HG03571 (cell line): Measurements from ENCODE around the gene CAPN7.

Experiments
- ATAC-seq: cut with Tn5 transposase; IDR thresholded peaks from one replicate; pipeline ENCODE4 v1.9.1; 2021; ENCODE audit not compliant: unreplicated experiment

The CAPN7 gene

GRCh38 chr3:15272426-15273196, 66.6 kb downstream of the CAPN7 start:
- no peak for ATAC-seq

- ATAC-seq: no peak
Measured at GRCh38 chr3:15273227-15273626, 67.2 kb downstream of the CAPN7 start.

GRCh38 chr3:15276028-15276724, 70.1 kb downstream of the CAPN7 start:
- no peak for ATAC-seq

GRCh38 chr3:15277861-15278500, 71.9 kb downstream of the CAPN7 start:
- no peak for ATAC-seq

- no peak for ATAC-seq
Measured at GRCh38 chr3:15279205-15279604, 73.2 kb downstream of the CAPN7 start.

- ATAC-seq: no peak
Measured at GRCh38 chr3:15279671-15280402, 73.8 kb downstream of the CAPN7 start.

DNA sequence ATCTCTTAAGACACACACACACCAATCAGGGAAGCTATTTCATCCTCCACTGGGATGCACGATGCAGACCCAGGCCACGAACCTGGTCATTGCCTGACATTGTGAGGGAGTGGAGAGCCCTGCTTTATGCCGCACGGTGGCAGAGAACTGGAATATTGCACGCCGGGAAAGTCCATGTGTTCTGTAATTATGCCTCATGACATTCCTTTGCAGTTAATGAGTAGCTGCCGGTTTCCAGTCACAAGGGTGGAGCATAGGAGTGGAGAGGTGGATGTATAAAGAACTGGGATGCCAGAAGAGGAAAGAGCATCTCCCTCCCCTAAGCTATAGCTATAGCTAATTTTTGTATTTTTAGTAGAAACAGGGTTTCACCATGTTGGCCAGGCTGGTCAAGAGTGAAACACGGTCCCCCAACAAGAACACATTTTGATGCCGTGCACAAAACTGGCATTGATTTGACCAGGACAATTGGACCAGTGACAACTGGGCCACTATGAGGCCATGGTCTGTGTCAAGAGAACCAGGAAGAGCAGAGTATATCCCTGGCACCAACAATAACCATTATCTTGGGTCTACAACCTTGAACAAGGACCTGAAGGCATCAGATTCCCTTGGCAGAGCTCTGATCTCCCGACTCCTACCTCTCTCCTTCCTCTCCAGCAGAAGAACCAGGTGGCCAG, 74.9 kb downstream of the CAPN7 start:
- no peak for ATAC-seq

GRCh38 chr3:15281817-15282216, 75.8 kb downstream of the CAPN7 start:
- no peak for ATAC-seq

- ATAC-seq: no peak
Measured at GRCh38 chr3:15283702-15284101, 77.7 kb downstream of the CAPN7 start.

DNA sequence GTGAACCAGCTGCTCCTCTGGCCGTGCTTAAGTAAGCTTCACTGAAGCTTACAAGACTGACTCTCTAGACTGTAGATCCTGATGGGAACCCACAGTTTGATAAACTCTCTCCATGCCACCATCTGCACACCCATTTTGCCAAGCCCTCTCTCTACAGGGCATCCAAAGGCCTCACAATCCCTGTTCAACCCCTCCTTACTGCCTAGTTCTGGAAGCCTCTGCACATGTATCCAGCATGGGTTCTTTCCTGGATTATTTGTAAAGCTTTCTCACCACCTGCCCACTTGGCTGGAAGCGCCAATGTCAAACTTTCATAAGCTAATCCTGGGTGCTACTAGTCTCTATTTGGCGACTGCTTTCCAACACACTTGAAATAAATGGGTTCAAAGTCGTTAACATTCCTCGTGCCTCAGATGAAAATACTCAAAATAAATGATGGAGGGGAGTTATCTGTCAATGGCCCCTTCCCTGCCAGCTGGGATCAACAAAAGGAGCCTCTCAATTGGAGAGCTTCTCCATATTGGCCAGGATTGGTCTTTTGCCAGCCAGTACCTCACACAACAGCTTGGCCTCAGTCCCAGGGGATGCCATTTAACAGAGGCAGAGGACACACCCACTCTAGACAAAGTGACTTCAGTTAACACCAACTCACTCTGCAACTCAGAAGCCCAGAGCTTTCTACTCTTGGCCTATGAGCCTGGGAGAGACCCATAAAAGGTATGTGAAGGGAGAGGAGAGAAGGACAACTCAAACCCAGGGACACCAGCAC, 78.3 kb downstream of the CAPN7 start:
- no peak for ATAC-seq

GRCh38 chr3:15286022-15286421, 80.0 kb downstream of the CAPN7 start:
- ATAC-seq: no peak

- ATAC-seq: no peak
Measured at GRCh38 chr3:15287565-15288330, 81.7 kb downstream of the CAPN7 start.

GRCh38 chr3:15288331-15289035, 82.4 kb downstream of the CAPN7 start:
- ATAC-seq: no peak

GRCh38 chr3:15289661-15290060, 83.6 kb downstream of the CAPN7 start:
- no peak for ATAC-seq

- no peak for ATAC-seq
Measured at GRCh38 chr3:15290736-15291135, 84.7 kb downstream of the CAPN7 start.

GRCh38 chr3:15291589-15292541, 85.8 kb downstream of the CAPN7 start:
- peak; percentile 85 for ATAC-seq

DNA sequence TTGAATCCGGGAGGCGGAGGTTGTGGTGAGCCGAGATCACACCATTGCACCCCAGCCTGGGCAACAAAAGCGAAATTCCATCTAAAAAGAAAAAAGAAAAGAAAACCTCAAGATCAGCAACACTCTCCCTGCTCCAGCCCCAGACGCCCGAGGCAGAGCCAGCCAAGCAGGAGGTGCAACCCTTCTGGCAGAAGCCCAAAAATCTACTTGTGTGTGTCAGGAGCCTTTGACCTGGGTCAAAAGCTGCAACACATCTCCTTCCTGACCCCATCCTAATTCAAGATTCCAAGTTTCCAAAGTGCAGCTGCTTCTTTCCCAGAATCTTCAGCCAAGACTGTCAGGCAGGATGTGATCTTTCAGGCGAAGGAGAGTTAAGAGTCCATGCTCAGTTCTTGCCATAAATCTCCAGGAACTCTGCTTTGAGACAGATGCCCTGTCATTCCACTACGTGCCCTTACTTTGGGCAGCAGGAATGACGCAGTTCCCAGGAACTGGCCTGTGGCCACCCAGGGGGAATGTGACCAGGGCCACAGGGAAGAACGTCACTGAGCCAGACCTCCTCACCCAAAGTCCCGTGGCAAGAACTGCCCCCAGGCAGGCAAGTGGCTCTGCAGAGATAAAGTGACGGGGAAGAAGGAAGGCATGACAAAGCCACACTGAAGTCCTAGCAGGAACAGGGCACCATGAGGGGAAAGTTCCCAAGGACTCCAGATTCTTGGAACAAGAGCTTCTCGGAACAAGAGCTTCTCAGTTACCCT, 86.9 kb downstream of the CAPN7 start:
- ATAC-seq: no peak
